H1 (cell line): Measurements from ENCODE around the gene PCP4L1. TPM values are rescaled to one million over a fixed set of nuclear protein-coding genes. Genes with fewer than 3 reads are reported as not detected.

ENCODE experiments used
- CTCF ChIA-PET: fragments of 300-600 bp; sonication (Branson Sonifier 250); formaldehyde crosslinking; loops from one replicate; lab custom pipeline; 2021; ENCODE audit not compliant: partially characterized antibody; lab: Charles Lee
- POLR2A ChIA-PET: fragments of 300-600 bp; sonication (Branson Sonifier 250); formaldehyde crosslinking; loops from one replicate; lab custom pipeline; 2021; ENCODE audit warnings: inconsistent platforms; ENCODE audit not compliant: partially characterized antibody; lab: Charles Lee
- DNase-seq, 2 experiments: peaks; one replicate each; pipeline versions ENCODE4 v3.0.0 to v3.0.0-alpha.2; 2010 to 2022; ENCODE audit warnings: low spot score in 2 of 2, low read depth in 1 of 2, mixed read lengths in 1 of 2
- FAIRE-seq: peaks from 2 replicates; lab custom pipeline; 2011; peaks lifted over from hg19 to GRCh38; lab: Jason Lieb, UNC
- H2AFZ ChIP-seq: 2 replicates; pipeline ENCODE4 v1.8.1; 2012; ENCODE audit warnings: low read length, inconsistent platforms
- H2AK5ac ChIP-seq: 2 replicates; pipeline ENCODE4 v1.6.1; 2013; ENCODE audit warnings: low read depth, low read length
- H2BK120ac ChIP-seq: replicated peaks from 2 replicates; pipeline ENCODE3; 2013; ENCODE audit warnings: low read depth, low read length, inconsistent platforms
- H2BK12ac ChIP-seq: 2 replicates; pipeline ENCODE4 v1.6.1; 2013; ENCODE audit warnings: low read depth, low read length
- H2BK15ac ChIP-seq: 2 replicates; pipeline ENCODE4 v1.6.1; 2013; ENCODE audit warnings: low read length
- H2BK20ac ChIP-seq: 2 replicates; pipeline ENCODE4 v1.6.1; 2013; ENCODE audit warnings: low read length
- H2BK5ac ChIP-seq: 2 replicates; pipeline ENCODE4 v1.6.1; 2013; ENCODE audit warnings: low read depth, low read length
- H3K14ac ChIP-seq: 2 replicates; pipeline ENCODE4 v1.6.1; 2013; ENCODE audit warnings: inconsistent platforms; ENCODE audit not compliant: insufficient read length
- H3K18ac ChIP-seq: 2 replicates; pipeline ENCODE4 v1.6.1; 2013; ENCODE audit warnings: low read length; ENCODE audit errors: extremely low read depth
- H3K23ac ChIP-seq: 2 replicates; pipeline ENCODE4 v1.6.1; 2013; ENCODE audit warnings: inconsistent platforms; ENCODE audit not compliant: insufficient read length
- H3K23me2 ChIP-seq: 2 replicates; pipeline ENCODE4 v1.6.1; 2013; ENCODE audit warnings: low read depth, low read length
- H3K27ac ChIP-seq: 2 replicates; pipeline ENCODE4 v1.6.1; 2011; ENCODE audit warnings: low read depth, low read length, inconsistent platforms
- H3K27me3 ChIP-seq, 4 experiments: replicated peaks in 1 of 4; 1 replicate in 1 of 4; 2 replicates in 3 of 4; pipeline versions ENCODE4 v1.6.1 to v1.8.1; 2011 to 2013; ENCODE audit warnings: low read length in 3 of 4, mild to moderate bottlenecking in 3 of 4, inconsistent platforms in 2 of 4, mixed read lengths in 2 of 4, moderate library complexity in 1 of 4; ENCODE audit not compliant: control insufficient read depth in 3 of 4, insufficient read depth in 3 of 4; ENCODE audit errors: extremely low read depth in 1 of 4
- H3K36me3 ChIP-seq, 4 experiments: 2 replicates each; pipeline versions ENCODE4 v1.6.1 to v1.8.1; 2011 to 2013; ENCODE audit warnings: mild to moderate bottlenecking in 4 of 4, low read length in 3 of 4, moderate library complexity in 2 of 4, control low read depth in 1 of 4, inconsistent platforms in 1 of 4; ENCODE audit not compliant: insufficient read depth in 4 of 4, control insufficient read depth in 2 of 4
- H3K4ac ChIP-seq: replicated peaks from 2 replicates; pipeline ENCODE3; 2013; ENCODE audit warnings: low read length, low read depth, mixed read lengths, inconsistent platforms; ENCODE audit not compliant: insufficient read length
- H3K4me1 ChIP-seq, 4 experiments: replicated peaks in 1 of 4; 1 replicate in 1 of 4; 2 replicates in 3 of 4; pipeline versions ENCODE4 v1.6.1 to v1.8.1; 2011 to 2013; ENCODE audit warnings: low read length in 3 of 4, inconsistent platforms in 2 of 4, mixed read lengths in 1 of 4; ENCODE audit not compliant: insufficient read depth in 4 of 4, control insufficient read depth in 3 of 4
- H3K4me2 ChIP-seq, 2 experiments: 2 replicates each; pipeline versions ENCODE4 v1.6.1 to v1.8.1; 2011 to 2013; ENCODE audit warnings: low read depth in 2 of 2, low read length in 2 of 2, control low read depth in 1 of 2, inconsistent platforms in 1 of 2, mild to moderate bottlenecking in 1 of 2; ENCODE audit not compliant: insufficient read depth in 1 of 2
- H3K4me3 ChIP-seq, 4 experiments: fragments of 200-600, 300-600 bp in 1 of 4; sonication (generic), shearing (Covaris generic), sonication (Bioruptor Twin) in 1 of 4; 2 replicates each; pipeline versions ENCODE4 v1.5.1 to v1.8.1; 2011 to 2016; ENCODE audit warnings: low read length in 4 of 4, low read depth in 3 of 4, control low read depth in 2 of 4, inconsistent platforms in 2 of 4, mild to moderate bottlenecking in 2 of 4, mixed read lengths in 1 of 4, moderate library complexity in 1 of 4; ENCODE audit not compliant: insufficient read depth in 2 of 4; ENCODE audit errors: extremely low read depth in 1 of 4
- H3K56ac ChIP-seq: replicated peaks from 2 replicates; pipeline ENCODE3; 2013; ENCODE audit warnings: low read depth, mild to moderate bottlenecking, mixed read lengths, low read length, inconsistent platforms; ENCODE audit not compliant: insufficient read length
- H3K79me1 ChIP-seq: 2 replicates; pipeline ENCODE4 v1.6.1; 2013; ENCODE audit warnings: low read depth, low read length, control low read depth
- H3K79me2 ChIP-seq, 2 experiments: 2 replicates each; pipeline versions ENCODE4 v1.6.1 to v1.8.1; 2012 to 2013; ENCODE audit warnings: low read length in 2 of 2, mild to moderate bottlenecking in 2 of 2, inconsistent platforms in 1 of 2; ENCODE audit not compliant: insufficient read depth in 2 of 2, control insufficient read depth in 1 of 2
- H3K9ac ChIP-seq, 4 experiments: replicated peaks in 1 of 4; 1 replicate in 1 of 4; 2 replicates in 3 of 4; pipeline versions ENCODE4 v1.6.1 to v1.8.1; 2011 to 2013; ENCODE audit warnings: low read depth in 3 of 4, low read length in 3 of 4, control low read depth in 2 of 4, mild to moderate bottlenecking in 2 of 4, moderate library complexity in 2 of 4, inconsistent platforms in 1 of 4; ENCODE audit errors: extremely low read depth in 1 of 4
- H3K9me3 ChIP-seq, 2 experiments: 2 replicates each; pipeline versions ENCODE4 v1.6.1 to v1.8.1; 2012 to 2013; ENCODE audit warnings: mild to moderate bottlenecking in 2 of 2, moderate library complexity in 2 of 2, control low read depth in 1 of 2, inconsistent platforms in 1 of 2, low read depth in 1 of 2, low read length in 1 of 2, mixed read lengths in 1 of 2; ENCODE audit not compliant: insufficient read depth in 2 of 2
- H4K20me1 ChIP-seq, 2 experiments: replicated peaks in 1 of 2; 2 replicates each; pipeline versions ENCODE3 to v1.8.1; 2011 to 2013; ENCODE audit warnings: inconsistent platforms in 2 of 2, low read length in 2 of 2, mild to moderate bottlenecking in 1 of 2; ENCODE audit not compliant: insufficient read depth in 2 of 2, control insufficient read depth in 1 of 2
- H4K5ac ChIP-seq: 2 replicates; pipeline ENCODE4 v1.6.1; 2013; ENCODE audit warnings: low read length, low read depth, mixed read lengths, inconsistent platforms; ENCODE audit not compliant: insufficient read length
- H4K8ac ChIP-seq: 2 replicates; pipeline ENCODE4 v1.8.0; 2013; ENCODE audit warnings: mild to moderate bottlenecking, moderate library complexity, low read length, inconsistent platforms; ENCODE audit not compliant: insufficient read depth; ENCODE audit errors: extremely low read depth
- H4K91ac ChIP-seq: replicated peaks from 2 replicates; pipeline ENCODE3; 2013; ENCODE audit warnings: low read length, mixed read lengths, inconsistent platforms; ENCODE audit not compliant: insufficient read length
- CBX8 ChIP-seq: fragments of 300-800, 300-1000 bp; sonication (generic); IDR thresholded peaks from 2 replicates; pipeline ENCODE4 v1.7.1; 2016; ENCODE audit warnings: low read depth, low read length, borderline replicate concordance
- CREB1 ChIP-seq: IDR thresholded peaks from 2 replicates; pipeline ENCODE4 v1.6.1; 2012; ENCODE audit warnings: inconsistent platforms
- GTF2F1 ChIP-seq: IDR thresholded peaks from 2 replicates; pipeline ENCODE4 v1.6.1; 2012; ENCODE audit warnings: low read depth, low read length, improper control_type of control experiment, borderline replicate concordance
- HDAC6 ChIP-seq: IDR thresholded peaks from one replicate; pipeline ENCODE4 v1.7.1; 2012; ENCODE audit warnings: low read depth, mild to moderate bottlenecking, inconsistent platforms, low read length, moderate library complexity
- NANOG ChIP-seq: IDR thresholded peaks from 2 replicates; pipeline ENCODE4 v1.6.1; 2011; ENCODE audit warnings: low read length, low read depth, mild to moderate bottlenecking, inconsistent platforms; ENCODE audit not compliant: insufficient read depth, poor library complexity, severe bottlenecking
- PHF8 ChIP-seq: fragments of 200-600 bp; sonication (generic); conservative IDR thresholded peaks from 2 replicates; pipeline ENCODE4 v1.7.1; 2012; ENCODE audit warnings: low read depth, mild to moderate bottlenecking, inconsistent platforms, low read length, moderate library complexity
- RXRA ChIP-seq: IDR thresholded peaks from 2 replicates; pipeline ENCODE4 v1.6.1; 2011; ENCODE audit warnings: low read depth, mild to moderate bottlenecking, low read length, moderate library complexity; ENCODE audit not compliant: insufficient read depth
- SRF ChIP-seq: IDR thresholded peaks from 2 replicates; pipeline ENCODE4 v1.6.1; 2011; ENCODE audit warnings: mild to moderate bottlenecking, low read depth, low read length, moderate library complexity
- TAF1 ChIP-seq: IDR thresholded peaks from 2 replicates; pipeline ENCODE4 v1.6.1; 2011; ENCODE audit warnings: mild to moderate bottlenecking, low read depth, low read length
- TAF7 ChIP-seq: optimal IDR thresholded peaks from 2 replicates; pipeline ENCODE3; 2011; ENCODE audit warnings: low read depth, mild to moderate bottlenecking, inconsistent platforms, low read length, moderate library complexity, borderline replicate concordance
- whole genome bisulfite sequencing, 2 experiments: shearing (Covaris generic) in 1 of 2; methylation state at CpG; one replicate each; pipeline versions ENCODE4 v1.1.6 to v1.1.7; 2013 to 2015; ENCODE audit warnings: low lambda C conversion rate in 2 of 2, mixed read lengths in 2 of 2, inconsistent platforms in 1 of 2, low coverage in 1 of 2, missing lambda C conversion rate in 1 of 2; ENCODE audit not compliant: insufficient replicate concordance in 2 of 2, insufficient coverage in 1 of 2, insufficient read length in 1 of 2; ENCODE audit errors: extremely low coverage in 1 of 2, missing lambda C conversion rate in 1 of 2; 5-methylcytosine and 5-hydroxymethylcytosine counted together
- polyA plus RNA-seq, 7 experiments: library from polyadenylated mRNA; depleted of rRNA in 3 of 7; stranded (reverse) in 5 of 7; unstranded in 2 of 7; fragments of >200 nt in 5 of 7; fragments of 200-250 nt in 2 of 7; gene quantifications; 1 replicate in 5 of 7; 2 replicates in 1 of 7; 4 replicates in 1 of 7; pipeline versions ENCODE4 v1.2.1 to v1.2.3, GENCODE V29; 2011 to 2013; ENCODE audit warnings: missing spikeins in 2 of 7, mixed read lengths in 2 of 7
- total RNA-seq: library from RNA; stranded (reverse); fragmentation: NEBNext Ultra II Directional; extraction: Animal tissue kit (Norgen Biotek cat#: 25700); gene quantifications from 2 replicates; pipeline ENCODE4 v1.2.1, GENCODE V29; 2021
- TF ChIP-seq, protein P1 (sequence below): IDR thresholded peaks from 2 replicates; pipeline ENCODE4 v1.6.1; 2012; ENCODE audit warnings: inconsistent platforms

The PCP4L1 gene
- total and polyA plus RNA-seq, 2 of the 8 experiments (the other 6 are each of a cell fraction or from before 2014, with no cell fraction given) = 0.41 to 1.0 TPM

DNA sequence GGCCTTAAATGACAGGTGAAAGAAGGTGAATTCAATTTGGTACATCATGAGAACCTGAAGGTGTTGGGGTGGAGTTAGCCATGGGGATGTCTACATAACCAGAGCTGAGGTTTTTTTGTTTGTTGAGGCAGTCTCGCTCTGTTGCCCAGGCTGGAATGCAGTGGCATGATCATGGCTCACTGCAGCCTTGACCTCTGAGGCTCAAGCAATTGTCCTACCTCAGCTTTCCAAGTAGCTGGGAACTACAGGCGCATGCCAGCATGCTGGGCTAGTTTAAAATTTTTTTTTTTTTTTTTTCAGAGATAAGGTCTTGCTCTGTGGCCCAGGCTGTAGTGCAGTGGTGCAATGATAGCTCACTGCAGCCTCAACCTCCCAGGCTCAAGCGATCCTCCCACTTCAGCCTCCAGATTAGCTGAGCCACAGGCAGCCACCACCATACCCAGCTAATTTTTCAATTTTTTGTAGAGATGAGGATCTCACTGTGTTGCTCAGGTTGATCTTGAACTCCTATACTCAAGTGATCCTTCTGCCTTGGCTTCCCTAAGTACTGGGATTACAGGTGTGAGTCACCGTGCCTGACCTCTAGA is 53.1 kb downstream of the PCP4L1 start:
- H3K4ac ChIP-seq = no peak overlapping the region
- no peak for FAIRE-seq
- no peak overlapping the region for H2BK12ac ChIP-seq
- POLR2A ChIA-PET = interaction anchor here (1.2 to 1.4 kb wide), 2 partner anchors 29 to 110 kb away, joined by 3 read pairs; partner anchors contain the start of gene NDUFS2
- H3K9ac ChIP-seq = no peak overlapping the region
- no peak overlapping the region for H4K8ac ChIP-seq
- H3K79me1 ChIP-seq = no peaks in the 10 kb centered on the region
- no peak overlapping the region for H2AK5ac ChIP-seq
- H2AFZ ChIP-seq = no peak overlapping the region
- H4K20me1 ChIP-seq = no peaks in the 10 kb centered on the region
- DNase-seq = no peak
- no peak overlapping the region for H4K91ac ChIP-seq
- no peak for TF ChIP-seq CBX8
- no peak for TF ChIP-seq TAF7
- TF ChIP-seq, protein P1, sequence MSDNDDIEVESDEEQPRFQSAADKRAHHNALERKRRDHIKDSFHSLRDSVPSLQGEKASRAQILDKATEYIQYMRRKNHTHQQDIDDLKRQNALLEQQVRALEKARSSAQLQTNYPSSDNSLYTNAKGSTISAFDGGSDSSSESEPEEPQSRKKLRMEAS = no peak
- no peak for TF ChIP-seq PHF8
- no peak for TF ChIP-seq NANOG
- no peak for TF ChIP-seq RXRA
- TF ChIP-seq CREB1 = no peak
- TF ChIP-seq GTF2F1 = no peak
- no peak for TF ChIP-seq SRF
- TF ChIP-seq HDAC6 = no peak
- no peak for TF ChIP-seq TAF1
- H4K5ac ChIP-seq = no peak overlapping the region
- H3K18ac ChIP-seq = no peak overlapping the region
- no peak overlapping the region for H3K4me2 ChIP-seq
- WGBS, 2 experiments = 92% methylated on average over 4 of the region's 4 CpGs; no CpG with 5 or more reads in 1 of the 2 experiments
- peaks cover 0 to 18% of the 10 kb centered on the region in 2 experiments; a peak in 2 of 4 replicates for H3K79me2 ChIP-seq
- CTCF ChIA-PET = interaction anchor here (0.6 to 4.1 kb wide), 12 partner anchors 10 to 633 kb away, joined by 3 to 16 read pairs (median 4); partner anchors contain the start of genes CFAP126 and TOMM40L
- no peak overlapping the region for H2BK20ac ChIP-seq
- H3K27ac ChIP-seq = no peak overlapping the region
- H2BK15ac ChIP-seq = no peak overlapping the region
- no peak overlapping the region for H3K56ac ChIP-seq
- H3K4me3 ChIP-seq = no peak overlapping the region
- peaks cover 0 to 8% (median 7%) of the 10 kb centered on the region in 4 experiments for H3K4me1 ChIP-seq
- no peaks in the 10 kb centered on the region for H3K36me3 ChIP-seq
- no peak overlapping the region for H2BK5ac ChIP-seq
- peaks cover 7% of the 10 kb centered on the region; the same call in 1 of the 2 replicates for H3K23me2 ChIP-seq
- no peaks in the 10 kb centered on the region; a peak in 1 of 7 replicates for H3K27me3 ChIP-seq
- no peaks in the 10 kb centered on the region for H3K9me3 ChIP-seq
- H3K23ac ChIP-seq = no peak overlapping the region
- H3K14ac ChIP-seq = no peak overlapping the region
- H2BK120ac ChIP-seq = no peak overlapping the region
